K562 (cell line): ENCODE results near the gene CCR7. TPM values are rescaled to one million over a fixed set of nuclear protein-coding genes. Genes with fewer than 3 reads are reported as not detected.

Experiments used
- ATAC-seq: fragments of 200-7000 bp; cut with Tn5 transposase; 3 replicates; pipeline ENCODE4 v1.9.1; 2020; ENCODE audit warnings: moderate library complexity
- BruUV-seq: library from RNA; stranded (reverse); fragments of 400-500 nt; replicated peaks from 2 replicates; lab custom pipeline; 2021; lab: Mats Ljungman, UMichigan
- CTCF ChIA-PET: fragments of 300-600 bp; formaldehyde crosslinking; extraction: SDS; loops from one replicate; lab custom pipeline; 2021; ENCODE audit warnings: low intra/inter-chr PET ratio; lab: Yijun Ruan, JAX
- POLR2A ChIA-PET: fragments of 300-600, 350-650 bp; sonication (Branson Sonifier 250); formaldehyde crosslinking; extraction: SDS; loops from one replicate; lab custom pipeline; 2021; ENCODE audit warnings: antibody characterized with exemption, inconsistent platforms; lab: Yijun Ruan, JAX
- DNase-seq, 4 experiments: peaks; one replicate each; pipeline versions ENCODE4 v3.0.0 to v3.0.0-alpha.2; 2011 to 2018; ENCODE audit warnings: low spot score in 3 of 4, mixed read lengths in 3 of 4; ENCODE audit errors: extremely low read depth in 1 of 4
- FAIRE-seq: peaks from 2 replicates; lab custom pipeline; 2011; peaks lifted over from hg19 to GRCh38; lab: Jason Lieb, UNC
- H2AFZ ChIP-seq: 2 replicates; pipeline ENCODE4 v1.6.0; 2011; ENCODE audit warnings: low read depth, low read length, control low read depth, inconsistent platforms
- H3K27ac ChIP-seq: fragments of 200-600 bp; 3 replicates; pipeline ENCODE4 v1.8.0; 2011; ENCODE audit warnings: low read depth, mild to moderate bottlenecking, control low read depth, inconsistent platforms, low read length, moderate library complexity, mixed read lengths; ENCODE audit errors: extremely low read depth
- H3K27me3 ChIP-seq, 2 experiments: fragments of 300-600 bp in 1 of 2; 2 replicates in 1 of 2; 3 replicates in 1 of 2; pipeline versions ENCODE4 v1.6.0 to v1.8.0; 2011; ENCODE audit warnings: inconsistent platforms in 2 of 2, low read length in 2 of 2, mild to moderate bottlenecking in 1 of 2, mixed read lengths in 1 of 2, moderate library complexity in 1 of 2; ENCODE audit not compliant: control insufficient read depth in 2 of 2, insufficient read depth in 2 of 2
- H3K36me3 ChIP-seq: fragments of 300-600 bp; 3 replicates; pipeline ENCODE4 v1.8.0; 2011; ENCODE audit warnings: mild to moderate bottlenecking, low read length, inconsistent platforms; ENCODE audit not compliant: control insufficient read depth, insufficient read depth
- H3K4me1 ChIP-seq, 2 experiments: fragments of 200-600 bp in 1 of 2; replicated peaks in 1 of 2; 2 replicates in 1 of 2; 3 replicates in 1 of 2; pipeline versions ENCODE4 v1.5.1 to v1.8.0; 2011; ENCODE audit warnings: inconsistent platforms in 2 of 2, low read length in 2 of 2, mild to moderate bottlenecking in 1 of 2, mixed read lengths in 1 of 2, moderate library complexity in 1 of 2; ENCODE audit not compliant: control insufficient read depth in 2 of 2, insufficient read depth in 2 of 2
- H3K4me2 ChIP-seq: 2 replicates; pipeline ENCODE4 v1.6.1; 2011; ENCODE audit warnings: low read length, control low read depth, inconsistent platforms, mixed read lengths; ENCODE audit not compliant: insufficient read depth
- H3K4me3 ChIP-seq: fragments of 200-600 bp; sonication (generic), shearing (Covaris generic); 2 replicates; pipeline ENCODE4 v1.5.1; 2016; ENCODE audit warnings: control low read depth, inconsistent platforms
- H3K79me2 ChIP-seq: fragments of 200-600 bp; 3 replicates; pipeline ENCODE4 v1.8.0; 2011; ENCODE audit warnings: low read length, inconsistent platforms; ENCODE audit not compliant: control insufficient read depth, insufficient read depth
- H3K9ac ChIP-seq, 2 experiments: 2 replicates each; pipeline versions ENCODE4 v1.6.0 to v1.6.1; 2011; ENCODE audit warnings: low read depth in 2 of 2, low read length in 2 of 2, control low read depth in 1 of 2, inconsistent platforms in 1 of 2, mild to moderate bottlenecking in 1 of 2, mixed read lengths in 1 of 2; ENCODE audit not compliant: insufficient read depth in 1 of 2
- H3K9me1 ChIP-seq: one replicate; pipeline ENCODE4 v1.6.0; 2011; ENCODE audit warnings: inconsistent platforms, mild to moderate bottlenecking, low read length, moderate library complexity; ENCODE audit not compliant: control insufficient read depth, insufficient read depth
- H3K9me3 ChIP-seq: replicated peaks from 2 replicates; pipeline ENCODE4 v1.5.1; 2011; ENCODE audit warnings: low read depth, low read length, inconsistent platforms; ENCODE audit not compliant: control insufficient read depth, insufficient read depth
- H4K20me1 ChIP-seq: replicated peaks from 2 replicates; pipeline ENCODE4 v1.6.1; 2011; ENCODE audit warnings: low read length, inconsistent platforms, mixed read lengths; ENCODE audit not compliant: control insufficient read depth, insufficient read depth
- BRCA1 ChIP-seq, 2 experiments: fragments of 450-650 bp in 1 of 2; sonication (generic) in 1 of 2; formaldehyde crosslinking in 1 of 2; IDR thresholded peaks; 2 replicates each; pipeline versions ENCODE4 v1.5.0 to v1.6.1; 2017 to 2020; ENCODE audit warnings: mild to moderate bottlenecking in 1 of 2, missing genetic modification reagents in 1 of 2
- EZH2 ChIP-seq: IDR thresholded peaks from 2 replicates; pipeline ENCODE4 v1.6.1; 2012; ENCODE audit warnings: low read depth, mild to moderate bottlenecking, inconsistent platforms, low read length, borderline replicate concordance
- GABPB1 ChIP-seq: sonication (generic); formaldehyde crosslinking; IDR thresholded peaks from 2 replicates; pipeline ENCODE4 v1.8.0; 2022; ENCODE audit warnings: mild to moderate bottlenecking, missing genetic modification reagents
- IFI16 ChIP-seq: fragments of 250-450 bp; sonication (Bioruptor Pico); IDR thresholded peaks from 2 replicates; pipeline ENCODE4 v2.1.2; 2022; ENCODE audit warnings: mild to moderate bottlenecking, inconsistent platforms
- KLF1 ChIP-seq: fragments of 450-650 bp; IDR thresholded peaks from 2 replicates; pipeline ENCODE4 v1.6.1; 2016; ENCODE audit warnings: missing genetic modification characterization, missing compliant biosample characterization
- NFXL1 ChIP-seq: fragments of 450-650 bp; formaldehyde crosslinking; IDR thresholded peaks from 2 replicates; pipeline ENCODE4 v1.4.0; 2021; ENCODE audit warnings: mild to moderate bottlenecking
- POU5F1 ChIP-seq: fragments of 150-350 bp; IDR thresholded peaks from 2 replicates; pipeline ENCODE4 v1.6.1; 2014; ENCODE audit warnings: borderline replicate concordance, low read length, low read depth, mild to moderate bottlenecking; ENCODE audit not compliant: partially characterized antibody
- RB1 ChIP-seq: fragments of 450-650 bp; IDR thresholded peaks from 2 replicates; pipeline ENCODE4 v1.6.1; 2017; ENCODE audit warnings: low read depth, mild to moderate bottlenecking
- RUNX1 ChIP-seq: sonication (generic); IDR thresholded peaks from 2 replicates; pipeline ENCODE4 v1.6.1; 2016; ENCODE audit warnings: antibody characterized with exemption, low read depth
- ZNF217 ChIP-seq: sonication (generic); formaldehyde crosslinking; IDR thresholded peaks from 2 replicates; pipeline ENCODE4 v1.8.0; 2022; ENCODE audit warnings: mild to moderate bottlenecking, missing genetic modification reagents
- ZNF347 ChIP-seq: fragments of 450-650 bp; formaldehyde crosslinking; IDR thresholded peaks from 2 replicates; pipeline ENCODE4 v1.4.0; 2020; ENCODE audit warnings: low read depth, mild to moderate bottlenecking, moderate library complexity
- ZNF444 ChIP-seq: fragments of 250-450 bp; sonication (Bioruptor Pico); IDR thresholded peaks from 2 replicates; pipeline ENCODE4 v1.4.0; 2020; ENCODE audit warnings: mild to moderate bottlenecking, moderate library complexity
- ZNF644 ChIP-seq: fragments of 200-800 bp; sonication (Bioruptor generic); IDR thresholded peaks from 2 replicates; pipeline ENCODE4 v1.6.1; 2016; ENCODE audit warnings: low read depth, missing genetic modification characterization, missing compliant biosample characterization
- WGBS: fragments of 100-300 bp; shearing (Covaris generic); methylation state at CpG from one replicate; pipeline ENCODE4 v1.1.6; 2016; ENCODE audit warnings: low coverage, mixed read lengths; ENCODE audit not compliant: insufficient coverage; ENCODE audit errors: missing lambda C conversion rate; 5-methylcytosine and 5-hydroxymethylcytosine counted together
- in situ Hi-C: fragments of 300-500 bp; cut with MboI; formaldehyde crosslinking; loops from 4 replicates; pipeline ENCODE4 v1.15.0; 2018; ENCODE audit warnings: inconsistent platforms, mixed read lengths
- intact Hi-C: fragments of 100-400 bp; cut with micrococcal nuclease; formaldehyde crosslinking; loops from 2 replicates; pipeline ENCODE4 v1.14.2; 2022
- polyA plus RNA-seq, 8 experiments: library from polyadenylated mRNA; depleted of rRNA in 4 of 8; stranded (reverse) in 5 of 8; unstranded in 3 of 8; fragments of >200 nt; fragmentation: Nextera tagmentation in 2 of 8; fragmentation: Illumina TruSeq in 1 of 8; extraction: Ambion mirVana in 2 of 8; extraction: Trizol in 1 of 8; gene quantifications; 2 replicates each; pipeline versions ENCODE4 v1.2.1 to v1.2.3, GENCODE V29; 2011 to 2014; ENCODE audit warnings: inconsistent platforms in 1 of 8, missing spikeins in 1 of 8
- total RNA-seq, 7 experiments: library from RNA; depleted of rRNA in 6 of 7; stranded (reverse); fragments of >200 nt in 6 of 7; fragmentation: Illumina TruSeq in 2 of 7; extraction: Trizol in 2 of 7; gene quantifications; 2 replicates each; pipeline versions ENCODE4 v1.2.1 to v1.2.3, GENCODE V29; 2011 to 2021; ENCODE audit warnings: low replicate concordance in 1 of 7
- TF ChIP-seq, protein P1 (sequence below): fragments of 250-450 bp; sonication (Bioruptor Pico); IDR thresholded peaks from 2 replicates; pipeline ENCODE4 v1.9.0; 2021; ENCODE audit warnings: mild to moderate bottlenecking
- TF ChIP-seq, protein P2 (sequence below): sonication (generic); formaldehyde crosslinking; IDR thresholded peaks from 2 replicates; pipeline ENCODE4 v1.8.1; 2022; ENCODE audit warnings: missing genetic modification reagents
- TF ChIP-seq, protein P3 (sequence below): fragments of 450-650 bp; IDR thresholded peaks from 2 replicates; pipeline ENCODE4 v1.6.1; 2017; ENCODE audit warnings: mild to moderate bottlenecking, moderate library complexity

Gene CCR7
- total and polyA plus RNA-seq, 9 of the 15 experiments (the other 6 are each of a cell fraction or from before 2014, with no cell fraction given), result 0.14 to 1.4 (median 0.56) TPM

DNA sequence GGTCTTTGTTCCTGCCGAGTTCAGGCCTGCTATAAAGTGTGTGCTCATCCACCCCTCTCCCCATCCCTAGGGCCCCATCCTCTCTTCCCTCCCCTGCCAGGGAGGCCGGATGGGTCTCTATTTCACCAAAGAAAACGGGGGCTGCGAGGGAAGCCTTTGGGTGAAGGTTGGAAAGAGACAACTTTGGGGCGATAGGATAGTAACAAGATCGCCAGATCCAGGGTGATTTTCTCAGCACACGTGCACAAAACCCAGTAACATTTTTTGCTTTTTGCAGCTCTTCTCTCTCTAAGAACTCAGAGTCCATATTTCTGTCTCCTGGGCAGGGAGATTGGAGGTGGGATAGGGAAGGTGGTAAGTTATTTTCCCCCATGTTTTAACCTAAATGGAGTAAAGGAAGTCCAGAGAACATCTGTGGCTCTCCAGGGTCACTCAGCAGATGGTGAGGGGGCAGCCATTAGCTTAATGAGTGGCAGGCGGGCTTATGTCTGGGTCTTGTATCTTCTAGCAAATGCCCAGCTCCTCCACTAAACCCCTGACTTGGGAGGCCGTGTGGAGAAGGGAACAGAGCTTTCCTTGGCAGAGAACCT lies 6.9 kb downstream of the CCR7 start (continued):
- TF ChIP-seq POU5F1 (no peak), ZNF644 (tag) (no peak), BRCA1 (IDR thresholded peaks at IDR 0.05) (no peak), BRCA1 (CRISPR knock-in tag; IDR thresholded peaks at IDR 0.05) (no peak), RUNX1 (no peak), ZNF444 (CRISPR knock-in tag) (no peak), ZNF347 (CRISPR knock-in tag) (no peak)
- TF ChIP-seq, protein P1, sequence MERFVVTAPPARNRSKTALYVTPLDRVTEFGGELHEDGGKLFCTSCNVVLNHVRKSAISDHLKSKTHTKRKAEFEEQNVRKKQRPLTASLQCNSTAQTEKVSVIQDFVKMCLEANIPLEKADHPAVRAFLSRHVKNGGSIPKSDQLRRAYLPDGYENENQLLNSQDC (CRISPR knock-in tag), result no peak

DNA sequence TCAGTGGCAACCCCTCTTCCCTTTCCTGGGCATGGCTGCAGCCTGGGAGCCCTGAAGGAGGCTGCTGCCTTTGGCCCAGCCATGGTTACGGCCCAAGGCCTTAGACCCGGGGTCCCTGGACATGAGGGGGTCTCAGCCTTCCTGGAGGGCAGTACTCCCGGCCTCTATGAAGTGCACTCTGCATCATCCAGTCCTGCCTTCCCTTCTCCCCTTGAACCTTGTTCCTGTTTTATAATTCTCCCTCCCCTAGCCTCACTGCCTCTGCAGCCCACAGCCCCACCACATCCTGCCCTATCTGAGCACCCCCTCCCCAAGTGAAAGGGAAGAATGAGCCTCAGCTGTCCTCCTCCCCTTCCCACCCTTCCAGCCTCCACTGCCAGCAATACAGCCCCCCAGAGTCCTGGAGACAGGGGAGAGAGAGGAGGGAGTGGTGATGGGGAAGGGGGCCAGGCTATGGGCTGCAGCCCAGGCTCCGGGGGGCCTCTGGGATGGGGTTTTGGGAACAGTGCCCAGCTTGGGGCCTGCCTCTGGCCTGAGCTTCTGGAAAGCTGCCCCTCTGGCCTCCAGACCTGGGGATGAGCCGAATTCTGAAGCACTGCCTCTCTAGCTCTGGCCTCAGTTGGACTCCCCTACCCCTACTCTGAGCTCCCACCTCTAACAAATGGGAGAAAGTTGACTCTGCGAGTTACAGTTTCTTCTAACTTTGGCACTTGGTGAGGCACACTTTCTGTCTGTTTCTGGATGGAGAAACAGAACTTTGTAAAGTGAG lies 7.6 kb downstream of the CCR7 start:
- peak overlapping the region in 1 of 2 experiments; percentile 18; a peak in 1 of 4 replicates for H3K9ac ChIP-seq

More for the DNA sequence above, 7.6 kb downstream of the CCR7 start:
- Histone ChIP-seq H3K9me1 (no peaks in the 10 kb centered on the region), H3K27ac (no peak overlapping the region), H3K4me1 (peaks cover 48 to 58% of the 10 kb centered on the region in 2 experiments), H3K27me3 (peaks cover 4 to 8% of the 10 kb centered on the region in 2 experiments; a peak in 2 of 5 replicates), H3K4me2 (no peak overlapping the region), H3K79me2 (no peaks in the 10 kb centered on the region), H3K4me3 (no peak overlapping the region), H3K36me3 (no peaks in the 10 kb centered on the region), H4K20me1 (no peaks in the 10 kb centered on the region), H3K9me3 (no peaks in the 10 kb centered on the region), H2AFZ (no peak overlapping the region)
- in situ Hi-C loops, result no loop called here
- intact Hi-C loops, result no loop called here
- 36% methylated on average over 5 of the region's 6 CpGs for WGBS
- BruUV-seq, result no TSS peak
- ATAC-seq (no peak), DNase-seq (no peak), FAIRE-seq (no peak)
- POLR2A ChIA-PET, result interaction anchor here (0.7 to 2.0 kb wide), 5 partner anchors 18 to 270 kb away, joined by 3 to 8 read pairs (median 3); partner anchors contain the start of gene TOP2A
- CTCF ChIA-PET, result interaction anchor here (0.6 kb wide), 1 partner anchor 177 kb away, joined by 4 read pairs; no protein-coding TSS in a partner anchor
- TF ChIP-seq RB1 (no peak), EZH2 (no peak), KLF1 (tag) (no peak), NFXL1 (CRISPR knock-in tag) (no peak), GABPB1 (no peak), IFI16 (CRISPR knock-in tag) (no peak), ZNF217 (CRISPR knock-in tag) (no peak)
- TF ChIP-seq, protein P2, sequence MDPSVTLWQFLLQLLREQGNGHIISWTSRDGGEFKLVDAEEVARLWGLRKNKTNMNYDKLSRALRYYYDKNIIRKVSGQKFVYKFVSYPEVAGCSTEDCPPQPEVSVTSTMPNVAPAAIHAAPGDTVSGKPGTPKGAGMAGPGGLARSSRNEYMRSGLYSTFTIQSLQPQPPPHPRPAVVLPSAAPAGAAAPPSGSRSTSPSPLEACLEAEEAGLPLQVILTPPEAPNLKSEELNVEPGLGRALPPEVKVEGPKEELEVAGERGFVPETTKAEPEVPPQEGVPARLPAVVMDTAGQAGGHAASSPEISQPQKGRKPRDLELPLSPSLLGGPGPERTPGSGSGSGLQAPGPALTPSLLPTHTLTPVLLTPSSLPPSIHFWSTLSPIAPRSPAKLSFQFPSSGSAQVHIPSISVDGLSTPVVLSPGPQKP (CRISPR knock-in tag), result no peak
- TF ChIP-seq, protein P3, sequence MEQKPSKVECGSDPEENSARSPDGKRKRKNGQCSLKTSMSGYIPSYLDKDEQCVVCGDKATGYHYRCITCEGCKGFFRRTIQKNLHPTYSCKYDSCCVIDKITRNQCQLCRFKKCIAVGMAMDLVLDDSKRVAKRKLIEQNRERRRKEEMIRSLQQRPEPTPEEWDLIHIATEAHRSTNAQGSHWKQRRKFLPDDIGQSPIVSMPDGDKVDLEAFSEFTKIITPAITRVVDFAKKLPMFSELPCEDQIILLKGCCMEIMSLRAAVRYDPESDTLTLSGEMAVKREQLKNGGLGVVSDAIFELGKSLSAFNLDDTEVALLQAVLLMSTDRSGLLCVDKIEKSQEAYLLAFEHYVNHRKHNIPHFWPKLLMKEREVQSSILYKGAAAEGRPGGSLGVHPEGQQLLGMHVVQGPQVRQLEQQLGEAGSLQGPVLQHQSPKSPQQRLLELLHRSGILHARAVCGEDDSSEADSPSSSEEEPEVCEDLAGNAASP, result no peak
